ENCODE results near the gene MYL7.

DNA sequence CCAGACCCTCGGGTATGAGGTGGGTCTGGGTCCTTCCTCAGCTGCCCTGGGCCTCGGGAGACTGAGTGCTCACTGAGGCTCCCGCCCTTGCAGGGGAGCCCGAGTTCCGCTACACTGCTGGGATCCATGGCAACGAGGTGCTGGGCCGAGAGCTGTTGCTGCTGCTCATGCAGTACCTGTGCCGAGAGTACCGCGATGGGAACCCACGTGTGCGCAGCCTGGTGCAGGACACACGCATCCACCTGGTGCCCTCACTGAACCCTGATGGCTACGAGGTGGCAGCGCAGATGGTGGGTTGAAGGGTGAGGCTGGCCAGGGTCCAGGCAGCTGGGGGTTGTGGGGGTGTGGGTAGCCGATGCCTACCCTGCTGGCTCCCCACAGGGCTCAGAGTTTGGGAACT lies 29.4 kb downstream of the MYL7 start:
- TF ChIP-seq, protein P1, sequence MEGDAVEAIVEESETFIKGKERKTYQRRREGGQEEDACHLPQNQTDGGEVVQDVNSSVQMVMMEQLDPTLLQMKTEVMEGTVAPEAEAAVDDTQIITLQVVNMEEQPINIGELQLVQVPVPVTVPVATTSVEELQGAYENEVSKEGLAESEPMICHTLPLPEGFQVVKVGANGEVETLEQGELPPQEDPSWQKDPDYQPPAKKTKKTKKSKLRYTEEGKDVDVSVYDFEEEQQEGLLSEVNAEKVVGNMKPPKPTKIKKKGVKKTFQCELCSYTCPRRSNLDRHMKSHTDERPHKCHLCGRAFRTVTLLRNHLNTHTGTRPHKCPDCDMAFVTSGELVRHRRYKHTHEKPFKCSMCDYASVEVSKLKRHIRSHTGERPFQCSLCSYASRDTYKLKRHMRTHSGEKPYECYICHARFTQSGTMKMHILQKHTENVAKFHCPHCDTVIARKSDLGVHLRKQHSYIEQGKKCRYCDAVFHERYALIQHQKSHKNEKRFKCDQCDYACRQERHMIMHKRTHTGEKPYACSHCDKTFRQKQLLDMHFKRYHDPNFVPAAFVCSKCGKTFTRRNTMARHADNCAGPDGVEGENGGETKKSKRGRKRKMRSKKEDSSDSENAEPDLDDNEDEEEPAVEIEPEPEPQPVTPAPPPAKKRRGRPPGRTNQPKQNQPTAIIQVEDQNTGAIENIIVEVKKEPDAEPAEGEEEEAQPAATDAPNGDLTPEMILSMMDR (IDR thresholded peaks at IDR 0.05): no peak
- no peak for TF ChIP-seq POLR2A (IDR thresholded peaks at IDR 0.05)
- no peak for TF ChIP-seq EP300 (IDR thresholded peaks at IDR 0.05; ENCODE audit: low read depth)
- TF ChIP-seq POLR2AphosphoS5 (IDR thresholded peaks at IDR 0.05): no peak
